Measurements from ENCODE around the gene ITGB5.
A peak's percentile ranks its signal among the peaks of the same experiment; 100 is the strongest.

DNA sequence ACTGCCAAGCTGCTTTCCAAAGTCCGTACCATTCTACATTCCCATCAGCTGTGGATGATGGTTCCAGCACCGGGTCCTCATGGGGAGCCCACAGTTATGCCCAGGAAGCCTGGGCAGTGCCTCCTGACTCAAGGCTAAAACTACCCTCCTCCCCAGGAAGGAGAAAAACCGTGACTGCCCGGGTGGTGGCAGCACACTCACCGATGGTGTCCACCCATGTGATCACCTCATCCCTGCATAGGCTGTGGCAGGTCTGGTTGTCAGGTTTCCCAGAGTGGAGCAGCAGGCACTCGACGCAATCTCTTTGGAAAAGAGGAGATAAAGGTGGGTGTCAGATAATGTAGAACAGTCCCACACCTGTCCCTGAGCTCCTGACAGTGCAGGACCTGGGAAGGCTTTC lies 118.4 kb downstream of the ITGB5 start:
- TF ChIP-seq, protein P1, sequence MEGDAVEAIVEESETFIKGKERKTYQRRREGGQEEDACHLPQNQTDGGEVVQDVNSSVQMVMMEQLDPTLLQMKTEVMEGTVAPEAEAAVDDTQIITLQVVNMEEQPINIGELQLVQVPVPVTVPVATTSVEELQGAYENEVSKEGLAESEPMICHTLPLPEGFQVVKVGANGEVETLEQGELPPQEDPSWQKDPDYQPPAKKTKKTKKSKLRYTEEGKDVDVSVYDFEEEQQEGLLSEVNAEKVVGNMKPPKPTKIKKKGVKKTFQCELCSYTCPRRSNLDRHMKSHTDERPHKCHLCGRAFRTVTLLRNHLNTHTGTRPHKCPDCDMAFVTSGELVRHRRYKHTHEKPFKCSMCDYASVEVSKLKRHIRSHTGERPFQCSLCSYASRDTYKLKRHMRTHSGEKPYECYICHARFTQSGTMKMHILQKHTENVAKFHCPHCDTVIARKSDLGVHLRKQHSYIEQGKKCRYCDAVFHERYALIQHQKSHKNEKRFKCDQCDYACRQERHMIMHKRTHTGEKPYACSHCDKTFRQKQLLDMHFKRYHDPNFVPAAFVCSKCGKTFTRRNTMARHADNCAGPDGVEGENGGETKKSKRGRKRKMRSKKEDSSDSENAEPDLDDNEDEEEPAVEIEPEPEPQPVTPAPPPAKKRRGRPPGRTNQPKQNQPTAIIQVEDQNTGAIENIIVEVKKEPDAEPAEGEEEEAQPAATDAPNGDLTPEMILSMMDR (IDR thresholded peaks at IDR 0.05): peak in 3 of 7 experiments; percentile 21 to 39 (median 32)
- no peak for TF ChIP-seq POLR2A (IDR thresholded peaks at IDR 0.05)
